K562 (cell line): ENCODE measurements around the gene MBP.

Experiments
- CTCF ChIP-seq, 3 experiments: IDR thresholded peaks in 2 of 3; conservative IDR thresholded peaks in 1 of 3; 2 replicates each; pipeline ENCODE4 v1.5.1; 2011 to 2012; ENCODE audit warnings: low read length in 3 of 3, mild to moderate bottlenecking in 3 of 3, control low read depth in 2 of 3, improper control_type of control experiment in 1 of 3, inconsistent platforms in 1 of 3, low read depth in 1 of 3, mixed read lengths in 1 of 3, moderate library complexity in 1 of 3; ENCODE audit not compliant: insufficient read depth in 2 of 3
- ELF2 ChIP-seq: fragments of 250-450 bp; sonication (Bioruptor Pico); IDR thresholded peaks from 2 replicates; pipeline ENCODE4 v1.5.0; 2021; ENCODE audit warnings: mild to moderate bottlenecking
- TEAD4 ChIP-seq, 2 experiments: sonication (generic) in 1 of 2; formaldehyde crosslinking in 1 of 2; IDR thresholded peaks; 2 replicates each; pipeline versions ENCODE4 v1.6.1 to v1.8.0; 2012 to 2022; ENCODE audit warnings: borderline replicate concordance in 1 of 2, inconsistent platforms in 1 of 2, low read length in 1 of 2, mild to moderate bottlenecking in 1 of 2, missing genetic modification reagents in 1 of 2
- TF ChIP-seq, protein P1 (sequence below): sonication (generic); formaldehyde crosslinking; IDR thresholded peaks from 2 replicates; pipeline ENCODE4 v1.8.1; 2022; ENCODE audit warnings: missing genetic modification reagents

DNA sequence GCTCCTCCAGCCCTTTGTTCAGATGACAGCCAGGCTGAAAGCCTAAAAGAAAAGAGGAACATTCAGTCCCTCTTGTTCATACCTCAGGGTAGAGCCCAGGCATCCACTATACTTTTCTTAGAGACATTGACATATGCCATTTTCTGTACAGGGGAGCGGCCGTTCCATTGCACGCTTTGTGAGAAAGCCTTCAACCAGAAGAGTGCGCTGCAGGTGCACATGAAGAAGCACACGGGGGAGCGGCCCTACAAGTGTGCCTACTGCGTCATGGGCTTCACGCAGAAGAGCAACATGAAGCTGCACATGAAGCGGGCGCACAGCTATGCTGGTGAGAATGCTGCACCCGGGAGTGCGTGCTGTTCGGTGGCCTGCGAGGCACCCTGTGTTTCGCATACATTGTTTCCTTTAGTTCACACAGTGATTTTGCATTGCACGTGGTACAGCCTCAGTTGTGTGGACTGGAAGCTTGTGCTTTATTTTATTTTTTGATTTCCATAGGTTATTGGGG, 172.0 kb downstream of the MBP start:
- TF ChIP-seq TEAD4 (IDR thresholded peaks at IDR 0.05; ENCODE audit: low read length) (no peak), TEAD4 (CRISPR knock-in tag; IDR thresholded peaks at IDR 0.05; ENCODE audit: borderline replicate concordance) (no peak), ELF2 (CRISPR knock-in tag) (no peak), CTCF (IDR thresholded peaks at IDR 0.05 in 2 of 3, conservative IDR thresholded peaks at IDR 0.05 in 1 of 3; ENCODE audit: insufficient read depth in 2 of 3, low read depth in 1 of 3, low read length in 3 of 3) (no peak)
- TF ChIP-seq, protein P1, sequence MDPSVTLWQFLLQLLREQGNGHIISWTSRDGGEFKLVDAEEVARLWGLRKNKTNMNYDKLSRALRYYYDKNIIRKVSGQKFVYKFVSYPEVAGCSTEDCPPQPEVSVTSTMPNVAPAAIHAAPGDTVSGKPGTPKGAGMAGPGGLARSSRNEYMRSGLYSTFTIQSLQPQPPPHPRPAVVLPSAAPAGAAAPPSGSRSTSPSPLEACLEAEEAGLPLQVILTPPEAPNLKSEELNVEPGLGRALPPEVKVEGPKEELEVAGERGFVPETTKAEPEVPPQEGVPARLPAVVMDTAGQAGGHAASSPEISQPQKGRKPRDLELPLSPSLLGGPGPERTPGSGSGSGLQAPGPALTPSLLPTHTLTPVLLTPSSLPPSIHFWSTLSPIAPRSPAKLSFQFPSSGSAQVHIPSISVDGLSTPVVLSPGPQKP (CRISPR knock-in tag), result no peak
